Islet precursor cell (in vitro differentiated cells): ENCODE results near the gene ABCC5.
"Not testable (repeated sequence)": the region's sequence is repeated elsewhere in the genome, so short reads cannot be mapped to it uniquely, and the experiment has no call there.

Experiments used
- DNase-seq: peaks from one replicate; pipeline ENCODE4 v3.0.0-alpha.2; 2018

The ABCC5 gene

DNA sequence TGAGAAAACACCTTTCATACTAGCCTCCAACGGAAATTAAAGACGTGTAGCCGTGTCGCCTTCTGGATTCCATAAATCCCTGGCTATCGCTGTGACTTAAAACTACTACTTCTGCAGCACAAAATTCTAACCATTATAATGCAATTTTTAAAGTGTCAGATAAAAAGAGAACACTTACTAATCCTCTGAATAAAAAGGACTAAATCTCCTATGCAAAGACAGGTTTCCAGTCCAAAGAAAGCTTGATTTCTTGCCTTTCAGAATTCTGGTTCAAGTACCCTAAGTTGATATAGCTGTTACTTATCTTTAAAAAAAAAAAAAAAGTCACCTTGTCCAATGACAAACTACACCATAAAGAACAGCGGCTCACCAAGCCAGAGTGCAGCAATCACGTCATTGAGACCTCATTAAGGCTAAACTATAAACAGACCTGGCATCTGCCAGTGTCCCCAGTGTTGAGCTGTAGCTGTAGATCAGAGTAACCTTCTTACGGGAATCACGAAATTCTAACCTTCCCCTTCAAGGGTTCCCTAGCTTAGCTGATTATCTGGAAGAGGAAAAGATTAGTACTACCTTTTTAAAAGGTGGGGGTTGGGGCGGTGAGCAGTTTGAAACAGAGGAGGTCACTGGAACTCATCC is 2.2 kb downstream of the ABCC5 start:
- DNase-seq: peak; percentile 65

DNA sequence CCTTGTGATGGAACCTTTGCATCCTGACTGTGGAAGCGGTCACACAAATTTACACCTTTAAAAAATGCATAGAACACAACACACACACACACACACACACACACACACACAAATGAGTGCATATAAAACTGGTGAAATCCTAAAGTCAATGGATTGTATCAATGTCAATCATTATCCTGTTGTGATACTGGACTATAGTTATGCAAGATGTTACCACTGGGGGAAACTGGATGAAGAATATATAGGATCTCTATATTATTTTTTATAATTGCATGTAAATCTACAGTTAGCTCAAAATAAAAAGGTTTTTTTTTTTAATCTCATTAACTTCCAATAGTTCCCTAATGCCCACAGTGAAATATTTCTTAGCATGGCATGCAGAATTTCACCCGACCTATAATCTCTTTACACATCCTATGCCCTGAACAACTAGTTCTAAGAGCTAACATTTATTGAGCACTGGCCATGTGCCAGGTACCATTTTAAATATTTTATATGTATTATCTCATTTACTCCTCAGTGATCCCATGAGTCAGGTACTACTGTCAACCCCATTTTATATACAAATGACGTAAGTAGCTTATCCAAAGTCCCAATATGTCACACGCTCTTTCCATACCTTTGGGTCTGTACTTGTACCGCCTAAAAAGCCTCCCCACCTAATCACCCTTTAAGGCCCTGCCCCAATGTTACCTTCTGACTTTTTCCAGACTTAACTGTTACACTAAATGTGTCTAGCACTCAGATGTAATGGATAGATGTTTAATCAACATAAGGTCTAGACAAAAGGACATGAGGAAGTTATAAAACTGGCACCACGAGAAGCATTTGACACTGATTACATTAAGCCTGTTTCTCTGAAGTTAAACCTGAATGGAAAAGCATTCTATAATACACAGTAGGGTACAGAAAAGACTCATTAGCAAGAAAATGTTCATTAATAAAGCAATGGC is 5.5 kb downstream of the ABCC5 start:
- DNase-seq: no peak

DNA sequence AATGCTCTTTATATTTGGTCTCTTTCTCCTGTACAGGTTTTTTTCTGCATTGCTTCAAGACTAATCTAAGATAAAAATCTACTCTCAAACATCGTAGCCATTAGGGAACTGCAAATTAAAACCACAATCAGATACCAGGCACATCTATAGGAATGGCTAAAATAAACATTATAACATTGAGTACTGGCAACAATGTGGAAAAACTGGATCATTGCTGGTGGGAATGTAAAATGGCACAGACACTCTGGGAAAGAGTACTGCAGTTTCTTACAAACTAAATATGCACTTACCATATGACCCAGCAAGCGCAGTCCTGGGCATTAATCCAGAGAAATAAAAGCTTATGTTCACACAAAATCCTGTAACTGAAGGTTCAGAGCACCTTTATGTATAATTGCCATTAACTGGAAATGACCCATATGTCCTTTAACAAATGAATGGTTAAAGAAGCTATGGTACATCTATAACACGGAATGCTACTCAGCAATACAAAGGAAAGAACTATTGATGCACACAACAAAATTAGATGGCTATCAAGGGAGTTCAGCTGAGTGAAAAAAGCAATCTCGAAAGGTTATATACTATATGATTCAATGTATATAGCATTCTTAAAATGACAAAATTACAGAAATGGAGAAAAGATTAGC is 6.3 kb downstream of the ABCC5 start:
- DNase-seq: no peak

DNA sequence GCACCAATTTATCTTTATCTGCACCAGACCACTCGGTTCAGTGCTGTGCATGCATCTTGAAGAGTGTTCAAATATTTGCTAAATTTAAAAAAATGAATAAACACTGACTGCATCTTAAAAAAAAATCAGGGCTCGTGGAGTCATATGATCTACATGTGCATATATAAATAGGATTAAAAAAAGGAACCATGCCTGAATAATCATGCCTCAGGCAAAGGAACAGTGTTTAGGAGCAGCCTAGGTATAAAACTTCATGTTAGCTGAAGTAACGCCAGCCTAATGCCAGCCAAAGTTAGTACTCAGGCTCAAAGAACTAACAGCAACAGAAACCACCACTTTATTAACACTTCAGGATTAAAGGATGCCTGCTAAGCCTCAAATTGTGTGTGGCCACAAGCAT is 9.5 kb downstream of the ABCC5 start:
- no peak for DNase-seq

DNA sequence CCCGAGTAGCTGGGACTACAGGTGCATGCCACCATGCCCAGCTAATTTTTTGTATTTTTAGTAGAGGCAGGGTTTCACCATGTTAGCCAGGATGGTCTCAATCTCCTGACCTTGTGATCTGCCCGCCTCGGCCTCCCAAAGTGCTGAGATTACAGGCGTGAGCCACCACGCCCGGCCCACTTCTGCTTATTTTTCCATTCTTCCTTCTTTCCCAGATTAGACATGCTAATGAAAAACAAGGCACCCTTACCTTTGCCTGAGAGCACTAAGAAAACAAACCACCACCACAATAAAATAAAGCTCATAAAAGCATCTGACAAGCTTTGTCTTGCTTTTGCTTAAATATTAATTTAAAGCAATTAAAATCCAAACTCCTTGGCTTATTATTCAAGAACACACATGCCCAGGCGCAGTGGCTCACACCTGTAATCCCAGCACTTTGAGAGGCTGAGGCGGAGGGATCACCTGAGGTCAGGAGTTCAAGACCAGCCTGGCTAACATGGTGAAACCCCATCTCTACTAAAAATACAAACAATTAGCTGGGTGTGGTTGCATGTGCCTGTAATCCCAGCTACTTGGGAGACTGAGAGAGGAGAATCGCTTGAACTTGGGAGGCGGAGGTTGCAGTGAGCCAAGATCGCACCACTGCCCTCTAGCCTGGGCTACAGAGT is 10.4 kb downstream of the ABCC5 start:
- DNase-seq: not testable (repeated sequence)

DNA sequence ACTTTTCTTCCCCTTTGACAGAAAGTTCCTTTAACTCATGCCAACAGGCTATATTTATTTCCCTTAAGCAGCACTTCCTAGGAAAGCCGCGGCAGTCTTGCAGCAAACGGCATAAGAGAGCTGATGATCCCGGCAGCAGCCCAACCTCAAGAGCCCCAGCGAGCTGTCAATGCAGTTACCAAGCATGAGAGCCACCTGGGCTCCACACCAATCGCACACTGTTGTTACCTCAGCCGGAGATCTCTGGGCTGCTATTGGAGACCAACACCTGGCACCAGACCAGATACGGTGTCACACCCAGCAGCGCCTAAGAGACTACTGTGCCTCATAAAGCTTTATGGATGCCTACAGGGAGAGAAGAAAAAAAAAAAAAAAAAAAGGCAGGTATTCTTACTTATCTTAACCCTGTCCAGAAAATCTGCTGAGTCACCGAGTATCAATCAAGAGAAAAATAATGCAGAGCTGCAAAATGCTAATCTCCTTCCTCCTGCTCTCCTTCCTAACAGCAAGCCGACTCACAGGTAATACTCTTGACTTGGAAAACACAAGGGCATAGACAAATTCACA is 11.7 kb downstream of the ABCC5 start:
- peak; percentile 71 for DNase-seq

DNA sequence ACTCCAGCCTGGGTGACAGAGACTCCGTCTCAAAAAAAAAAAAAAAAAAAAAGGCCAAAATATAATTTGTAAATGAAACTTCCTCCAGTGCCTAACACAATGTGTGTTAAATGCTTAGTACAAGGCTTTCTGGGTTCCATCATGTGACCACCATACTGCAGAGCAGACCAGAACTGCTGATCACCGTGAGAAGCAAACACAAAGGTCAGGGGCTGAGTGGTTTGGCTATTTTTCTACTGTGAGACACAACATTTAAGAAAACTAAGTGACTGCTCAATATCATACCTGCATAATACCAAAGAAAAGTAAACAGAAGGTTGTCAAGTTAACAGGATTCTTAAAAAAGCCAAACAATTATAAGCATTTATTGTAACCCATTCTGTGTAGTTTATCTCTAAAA is 13.2 kb downstream of the ABCC5 start:
- DNase-seq: no peak

DNA sequence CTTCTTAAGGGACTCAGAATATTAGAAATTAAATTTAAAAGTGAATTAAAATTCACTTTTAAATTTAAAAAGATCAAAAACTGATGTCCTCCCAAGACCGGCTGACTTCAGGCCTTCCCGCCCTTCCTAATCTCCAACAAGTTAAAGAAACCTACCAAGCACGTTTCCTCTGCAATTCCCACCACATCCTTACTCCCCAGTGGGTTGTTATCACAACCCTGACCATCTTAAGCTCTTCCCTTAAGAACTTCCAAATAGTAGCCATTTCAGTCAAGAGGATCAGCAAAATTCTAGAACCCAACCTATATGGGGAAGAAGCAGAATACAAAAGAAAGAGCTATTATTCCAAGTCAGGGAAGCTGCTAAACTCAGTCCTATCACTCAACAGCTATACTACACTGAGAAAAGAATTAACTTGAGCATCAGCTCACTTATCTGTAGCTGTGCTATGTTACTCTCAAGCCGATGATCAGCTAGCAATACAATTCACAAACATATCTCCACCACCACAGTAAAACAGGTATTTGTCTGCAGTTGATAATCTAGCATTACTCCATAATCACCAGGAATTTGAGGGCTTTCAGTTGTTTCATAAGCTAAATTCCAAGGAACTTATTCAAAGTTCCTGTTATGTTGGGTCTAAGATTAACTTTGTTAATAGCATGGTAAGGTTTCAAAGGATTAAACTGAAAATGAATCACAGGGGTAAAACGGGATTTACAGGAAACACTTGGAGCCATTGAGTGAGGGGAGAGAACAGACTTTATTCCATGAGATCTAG is 14.3 kb downstream of the ABCC5 start:
- DNase-seq: no peak

DNA sequence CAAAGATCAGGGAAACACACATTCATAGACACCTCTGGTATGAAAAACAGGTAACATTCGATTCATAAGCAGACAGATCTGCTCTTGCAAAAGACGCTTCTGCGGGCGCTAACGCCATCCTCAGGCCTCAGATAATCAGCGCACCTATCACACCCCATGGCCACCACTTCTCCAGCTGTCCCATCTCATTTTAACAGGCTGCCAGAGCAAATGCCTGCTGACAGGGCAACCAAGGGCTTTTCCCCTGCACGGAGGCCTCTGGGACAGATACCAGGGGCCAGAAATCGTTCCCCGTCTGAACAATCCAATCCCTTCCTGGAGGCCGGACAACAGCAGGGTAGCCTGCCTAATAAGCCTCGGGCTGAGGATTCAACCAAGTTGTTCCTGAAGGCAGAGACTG is 15.2 kb downstream of the ABCC5 start:
- DNase-seq: no peak

DNA sequence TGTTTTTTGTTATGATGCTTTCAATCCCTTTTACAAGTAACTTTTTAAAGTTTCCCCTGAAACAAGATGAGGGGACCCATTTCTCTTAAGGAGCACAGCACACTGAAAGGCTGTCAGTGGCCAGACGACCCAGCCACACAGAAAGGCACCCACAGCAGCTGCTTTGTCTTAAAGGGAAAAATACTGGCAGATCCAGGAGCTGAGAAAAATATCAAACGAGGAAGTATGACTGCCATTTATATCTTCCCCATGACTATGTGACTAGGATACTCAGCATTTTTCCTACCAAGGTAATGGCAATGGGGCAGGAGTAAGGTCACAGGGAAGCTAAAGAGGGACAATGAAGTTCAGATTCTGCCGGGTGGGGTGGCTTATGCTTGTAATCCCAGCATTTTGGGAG is 15.9 kb downstream of the ABCC5 start:
- DNase-seq: no peak

DNA sequence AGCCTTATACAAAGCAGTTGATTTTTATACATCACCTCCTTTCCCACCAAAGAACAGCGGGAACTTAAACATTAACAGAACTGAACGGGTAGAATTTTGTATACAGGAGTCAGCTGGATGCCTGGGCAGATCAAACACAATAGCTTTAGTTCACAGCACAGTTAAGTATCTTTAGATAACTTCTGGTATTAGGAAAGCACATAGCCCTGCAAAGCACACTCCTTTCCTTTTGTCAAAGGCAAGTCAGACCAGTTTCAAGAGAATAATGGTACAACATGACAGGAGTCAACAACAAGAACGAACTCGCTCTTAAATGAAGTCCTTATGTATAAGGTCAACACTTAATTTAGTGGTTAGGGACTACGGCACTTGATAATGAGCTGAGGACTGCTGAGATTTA is 26.3 kb downstream of the ABCC5 start:
- DNase-seq: no peak

DNA sequence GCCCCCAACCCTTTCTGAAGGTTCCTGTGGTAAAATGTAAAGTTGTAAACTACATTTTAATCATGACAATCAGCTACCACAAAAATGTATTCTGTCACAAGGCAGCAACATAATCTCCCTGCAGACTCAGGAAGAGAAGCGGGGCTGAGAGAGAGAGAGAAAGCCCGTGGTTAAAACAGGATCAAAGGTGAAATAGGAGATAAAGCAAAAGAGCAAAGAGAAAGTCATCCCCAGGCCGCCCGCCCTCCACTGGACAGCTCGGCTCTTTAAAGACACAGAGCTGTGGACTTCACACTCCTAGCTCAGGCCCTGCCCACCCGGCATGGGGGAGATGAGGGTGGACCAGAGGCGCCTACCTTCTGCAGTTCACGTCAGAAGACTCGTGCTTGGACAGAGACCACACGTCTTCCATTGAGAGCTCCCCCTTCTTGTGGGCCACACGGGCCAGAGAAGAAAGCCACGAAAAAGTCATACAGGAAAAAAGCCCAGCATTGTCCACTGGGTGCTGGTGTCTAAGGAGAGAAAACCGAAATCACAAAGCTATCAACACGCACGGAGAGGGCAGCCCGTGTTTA is 29.4 kb downstream of the ABCC5 start:
- DNase-seq: no peak

DNA sequence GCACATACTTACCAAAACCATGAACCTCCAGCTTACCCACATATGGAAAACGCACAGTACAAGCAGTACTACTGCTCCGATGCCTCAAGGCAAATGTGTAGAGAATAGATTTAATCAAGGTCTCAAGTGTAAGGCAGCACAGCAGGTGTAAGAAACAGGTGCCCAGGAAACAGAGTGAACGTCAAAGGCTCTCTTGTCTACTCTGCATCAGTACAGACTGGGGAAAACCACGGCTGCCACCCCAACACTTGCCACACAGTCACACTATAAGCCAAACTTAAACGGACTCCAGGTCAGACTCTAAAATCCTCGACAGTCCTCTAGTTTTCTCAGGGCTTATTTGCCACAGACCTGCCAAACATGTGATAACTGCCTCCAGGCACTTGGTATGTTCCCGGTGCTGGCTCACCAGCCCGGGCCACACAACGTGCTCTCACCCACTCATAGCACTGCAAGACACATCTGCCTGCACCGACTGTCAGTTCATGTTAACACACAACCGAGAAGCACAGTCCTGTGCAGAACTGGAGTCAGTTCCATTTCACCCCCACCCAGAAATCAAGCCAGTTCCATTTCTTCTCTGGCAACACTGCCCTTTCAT is 30.6 kb downstream of the ABCC5 start:
- DNase-seq: no peak

DNA sequence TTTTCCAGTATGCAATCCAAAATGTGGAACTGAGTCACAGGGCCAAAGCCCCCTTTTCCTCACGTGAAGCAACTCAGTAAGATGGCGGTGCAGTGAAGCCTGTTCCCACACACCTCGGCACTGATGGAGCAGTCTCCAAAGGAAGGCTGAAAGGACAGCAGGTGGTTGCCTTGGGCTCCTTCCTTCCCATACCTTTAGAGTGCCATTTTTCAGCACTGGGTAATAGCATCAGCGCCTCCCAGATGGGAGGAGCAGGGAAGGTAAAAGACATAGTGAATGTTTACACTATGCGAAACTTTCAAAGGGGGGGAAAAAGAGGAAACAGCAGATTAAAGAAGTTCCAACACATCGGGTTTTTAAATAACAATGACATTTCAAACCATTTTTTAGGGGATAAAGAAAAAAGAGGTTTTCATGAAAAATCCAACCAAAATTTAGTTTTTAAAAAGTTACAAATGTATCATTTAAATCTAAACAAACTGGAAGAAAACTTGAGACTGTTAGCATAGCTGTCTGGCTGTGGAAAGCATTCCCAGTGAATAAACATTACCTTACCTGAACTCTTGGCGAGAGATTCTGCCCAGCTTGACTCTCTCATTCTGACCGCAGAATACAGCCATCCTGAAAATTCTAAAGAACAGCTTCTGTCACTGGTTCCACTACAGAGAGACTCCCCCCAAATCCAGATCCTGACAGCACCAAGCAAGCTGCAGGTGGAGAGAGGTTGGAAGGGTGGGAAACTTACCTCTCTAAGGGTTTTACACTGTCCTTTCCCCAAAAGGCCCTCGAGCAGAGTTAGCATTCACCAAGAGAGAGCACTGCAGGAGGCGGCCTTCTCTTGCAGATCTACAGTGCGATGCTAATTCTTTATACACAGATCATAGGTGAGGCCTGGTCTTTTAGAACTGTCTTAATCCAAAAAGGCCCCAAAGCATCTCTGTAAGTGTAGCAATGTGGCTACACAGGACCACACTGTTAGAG is 32.6 kb downstream of the ABCC5 start:
- no peak for DNase-seq

DNA sequence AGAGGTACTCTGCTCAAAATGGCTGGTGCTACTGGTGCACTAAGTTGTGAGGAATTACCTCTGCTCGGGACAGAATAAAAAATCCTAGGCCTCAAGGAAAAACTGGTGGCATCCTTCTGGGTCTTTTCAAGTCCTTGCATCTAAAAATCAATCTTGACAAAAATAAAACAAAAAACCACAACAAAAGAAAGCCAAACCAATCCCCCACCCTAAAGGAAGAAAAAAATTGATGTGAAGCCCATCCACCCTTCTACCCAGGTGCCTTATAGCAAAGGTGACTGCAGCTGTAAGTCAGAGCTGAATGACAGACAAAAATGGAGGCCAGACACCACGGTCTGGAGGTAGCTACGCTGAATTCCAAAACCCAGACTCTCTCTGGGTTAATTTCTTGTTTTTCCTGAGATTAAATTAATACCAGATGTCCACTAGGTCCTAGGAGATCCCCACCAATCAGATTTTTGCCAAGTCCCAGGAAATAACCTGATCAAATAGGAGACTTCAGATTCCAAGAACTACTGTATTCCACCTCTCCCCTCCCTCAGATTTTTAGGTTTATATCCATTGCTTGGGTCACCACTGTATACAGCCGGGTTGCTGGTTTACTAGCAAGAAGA is 33.5 kb downstream of the ABCC5 start:
- no peak for DNase-seq

DNA sequence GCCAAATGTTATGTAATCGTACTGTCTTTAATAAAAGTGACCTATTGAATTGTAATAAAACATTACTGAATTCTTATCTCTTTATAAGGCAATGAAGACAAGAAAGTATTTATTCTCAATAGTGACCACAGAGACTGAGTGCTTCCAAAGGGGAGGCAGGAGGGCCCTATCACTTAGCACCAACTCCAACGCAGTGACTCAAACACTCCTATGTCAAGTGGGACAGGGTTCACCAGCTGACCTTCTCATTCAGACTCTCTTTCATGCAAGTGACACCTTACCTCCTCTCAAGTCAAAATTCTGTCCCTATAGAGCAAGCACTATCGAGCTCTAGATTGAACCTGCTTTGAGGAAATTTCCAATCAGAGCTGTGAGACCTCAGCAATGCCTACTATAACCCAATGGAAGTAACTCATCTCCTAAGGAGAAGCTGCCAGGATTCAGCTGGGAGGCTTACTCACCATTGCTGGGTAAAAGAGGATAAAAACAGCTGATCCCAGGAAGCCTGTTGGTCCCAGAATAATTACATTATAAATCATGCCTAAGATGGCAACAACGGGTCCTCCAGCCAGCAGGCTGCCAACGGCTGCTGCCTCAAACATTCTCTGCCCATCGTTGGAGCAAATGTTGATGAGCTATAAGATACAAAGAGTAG is 35.6 kb downstream of the ABCC5 start:
- DNase-seq: no peak

DNA sequence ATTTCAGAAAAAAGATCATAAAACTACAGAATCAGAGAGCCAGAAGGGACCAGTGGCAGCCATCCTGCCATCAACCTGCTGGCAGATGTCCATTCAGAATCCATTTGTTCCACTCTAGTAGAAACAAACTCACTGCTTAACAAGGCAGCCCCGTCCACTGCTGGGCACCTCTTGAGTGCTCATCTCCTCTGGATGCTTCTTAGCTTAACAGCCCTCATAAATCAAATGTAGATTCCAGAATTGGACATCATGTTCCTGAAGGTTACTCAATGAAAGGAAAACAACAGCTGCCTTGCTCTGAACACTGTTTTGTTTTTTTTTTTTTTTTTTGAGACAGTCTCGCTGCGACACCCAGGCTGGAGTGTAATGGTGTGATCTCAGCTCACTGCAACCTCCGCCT is 37.3 kb downstream of the ABCC5 start:
- no peak for DNase-seq

DNA sequence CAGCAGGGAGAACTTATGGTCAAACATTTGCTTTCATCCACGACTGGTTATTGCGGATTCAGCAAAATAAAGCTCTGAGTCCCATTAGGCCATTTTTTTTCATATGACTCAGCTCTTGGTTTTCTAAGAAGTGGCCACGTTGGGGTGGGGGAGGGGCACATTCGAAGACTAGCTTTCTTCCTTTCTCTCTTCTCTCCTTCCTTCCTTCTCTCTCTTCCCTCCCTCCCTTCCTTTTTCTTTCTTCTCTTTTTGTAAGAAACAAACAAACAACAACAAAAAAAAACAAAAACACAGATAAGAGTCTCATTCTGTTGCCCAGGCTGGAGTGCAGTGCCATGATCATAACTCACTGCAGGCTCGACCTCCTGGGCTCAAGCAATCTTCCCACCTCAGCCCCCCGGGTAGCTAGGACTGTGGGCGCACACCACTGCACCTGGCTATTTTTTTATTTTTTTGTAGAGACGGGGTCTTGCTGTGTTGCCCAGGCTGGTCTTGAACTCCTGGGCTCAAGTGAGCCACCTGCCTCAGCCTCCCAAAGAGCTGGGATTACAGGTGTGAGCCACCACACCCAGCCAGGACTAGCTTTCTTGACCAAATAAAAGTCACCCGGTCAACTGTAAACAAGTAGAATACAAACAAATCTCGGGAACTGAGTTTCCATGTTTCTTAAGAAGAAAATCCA is 41.6 kb downstream of the ABCC5 start:
- no peak for DNase-seq
